C4-2B (cell line): ENCODE measurements around the gene TP53TG5.

Experiments
- H3K27ac ChIP-seq: fragments of 450-650 bp; 2 replicates; pipeline ENCODE4 v1.5.1; 2017
- ZFX ChIP-seq: fragments of 450-650 bp; IDR thresholded peaks from 2 replicates; pipeline ENCODE4 v1.6.1; 2017
- TF ChIP-seq, protein P1 (sequence below): fragments of 450-650 bp; conservative IDR thresholded peaks from 2 replicates; pipeline ENCODE4 v1.5.1; 2017; ENCODE audit warnings: mild to moderate bottlenecking

The TP53TG5 gene

GRCh38 chr20:45402946-45403345 lies 24.8 kb upstream of the TP53TG5 start:
- no peak overlapping the region for H3K27ac ChIP-seq
- TF ChIP-seq ZFX = no peak
- TF ChIP-seq, protein P1, sequence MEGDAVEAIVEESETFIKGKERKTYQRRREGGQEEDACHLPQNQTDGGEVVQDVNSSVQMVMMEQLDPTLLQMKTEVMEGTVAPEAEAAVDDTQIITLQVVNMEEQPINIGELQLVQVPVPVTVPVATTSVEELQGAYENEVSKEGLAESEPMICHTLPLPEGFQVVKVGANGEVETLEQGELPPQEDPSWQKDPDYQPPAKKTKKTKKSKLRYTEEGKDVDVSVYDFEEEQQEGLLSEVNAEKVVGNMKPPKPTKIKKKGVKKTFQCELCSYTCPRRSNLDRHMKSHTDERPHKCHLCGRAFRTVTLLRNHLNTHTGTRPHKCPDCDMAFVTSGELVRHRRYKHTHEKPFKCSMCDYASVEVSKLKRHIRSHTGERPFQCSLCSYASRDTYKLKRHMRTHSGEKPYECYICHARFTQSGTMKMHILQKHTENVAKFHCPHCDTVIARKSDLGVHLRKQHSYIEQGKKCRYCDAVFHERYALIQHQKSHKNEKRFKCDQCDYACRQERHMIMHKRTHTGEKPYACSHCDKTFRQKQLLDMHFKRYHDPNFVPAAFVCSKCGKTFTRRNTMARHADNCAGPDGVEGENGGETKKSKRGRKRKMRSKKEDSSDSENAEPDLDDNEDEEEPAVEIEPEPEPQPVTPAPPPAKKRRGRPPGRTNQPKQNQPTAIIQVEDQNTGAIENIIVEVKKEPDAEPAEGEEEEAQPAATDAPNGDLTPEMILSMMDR = no peak

DNA sequence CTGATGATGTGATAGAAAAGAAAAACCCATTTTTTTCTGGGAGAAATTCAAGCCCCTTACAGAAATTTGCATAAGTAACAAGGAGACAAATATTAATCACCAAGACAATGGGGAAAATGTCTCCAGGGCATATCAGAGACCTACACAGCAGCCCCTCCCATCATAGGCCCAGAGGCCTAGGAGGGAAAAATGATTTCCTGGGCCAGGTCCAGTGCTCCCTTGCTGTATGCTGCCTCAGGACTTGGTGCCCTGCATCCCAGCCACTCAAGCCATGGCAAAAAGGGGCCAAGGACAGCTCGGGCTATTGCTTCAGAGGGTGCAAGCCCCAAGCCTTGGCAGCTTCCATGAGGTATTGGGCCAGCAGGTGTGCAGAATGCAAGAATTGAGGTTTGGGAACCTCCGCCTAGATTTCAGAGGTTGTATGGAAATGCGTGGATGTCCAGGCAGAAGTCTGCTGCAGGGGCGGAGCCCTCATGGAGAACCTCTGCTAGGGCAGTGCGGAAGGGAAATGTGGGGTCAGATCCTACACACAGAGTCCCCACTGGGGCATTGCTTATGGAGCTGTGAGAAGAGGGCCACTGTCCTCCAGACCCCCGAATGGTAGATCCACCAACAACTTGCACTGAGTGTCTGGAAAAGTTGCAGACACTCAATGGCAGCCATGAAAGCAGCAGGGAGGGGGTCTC lies 22.4 kb upstream of the TP53TG5 start:
- H3K27ac ChIP-seq = no peak overlapping the region
- TF ChIP-seq ZFX = no peak
- TF ChIP-seq, protein P1 = no peak

GRCh38 chr20:45399018-45399417 lies 20.9 kb upstream of the TP53TG5 start:
- H3K27ac ChIP-seq = no peak overlapping the region
- TF ChIP-seq, protein P1 = no peak
- TF ChIP-seq ZFX = no peak

DNA sequence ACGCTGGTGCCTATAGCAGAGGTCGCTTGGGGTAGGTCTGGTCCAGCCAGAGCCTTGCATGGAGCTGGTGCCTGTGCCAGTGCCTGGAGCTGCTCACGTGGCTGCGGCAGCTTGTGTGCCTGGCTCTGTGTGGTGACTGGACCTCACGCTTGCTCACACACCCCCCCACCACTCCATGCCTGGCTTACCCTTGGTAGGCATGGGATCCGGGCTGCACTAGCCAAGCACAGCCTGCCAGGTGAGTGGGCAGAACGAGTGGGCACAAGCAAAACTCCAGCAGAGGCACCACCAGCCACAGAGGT lies 16.9 kb upstream of the TP53TG5 start:
- H3K27ac ChIP-seq = no peak overlapping the region
- TF ChIP-seq ZFX = no peak
- TF ChIP-seq, protein P1 = no peak

- H3K27ac ChIP-seq = no peak overlapping the region
- TF ChIP-seq ZFX = no peak
- TF ChIP-seq, protein P1 = no peak
Observed at GRCh38 chr20:45394221-45395113, 16.3 kb upstream of the TP53TG5 start.

DNA sequence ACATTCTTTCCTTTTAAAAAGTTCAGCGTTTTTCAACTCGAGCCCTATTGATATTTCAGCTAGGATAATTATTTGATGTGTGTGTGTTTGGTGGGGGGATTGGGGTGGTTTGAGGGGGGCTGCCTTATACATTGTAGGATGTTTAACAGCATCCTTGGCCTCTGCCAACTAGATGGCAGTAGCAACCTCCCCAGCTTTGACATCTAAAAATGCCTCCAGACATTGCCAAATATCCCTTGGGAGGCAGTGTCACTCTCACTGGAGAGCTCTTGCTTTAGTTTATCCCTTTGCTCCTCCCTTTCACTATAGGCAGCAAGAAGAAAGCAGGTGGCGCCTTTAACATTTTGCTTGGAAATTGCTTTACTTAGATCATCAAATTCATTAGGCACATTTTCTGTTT lies 14.6 kb upstream of the TP53TG5 start:
- no peak overlapping the region for H3K27ac ChIP-seq
- no peak for TF ChIP-seq ZFX
- TF ChIP-seq, protein P1 = peak; percentile 15

DNA sequence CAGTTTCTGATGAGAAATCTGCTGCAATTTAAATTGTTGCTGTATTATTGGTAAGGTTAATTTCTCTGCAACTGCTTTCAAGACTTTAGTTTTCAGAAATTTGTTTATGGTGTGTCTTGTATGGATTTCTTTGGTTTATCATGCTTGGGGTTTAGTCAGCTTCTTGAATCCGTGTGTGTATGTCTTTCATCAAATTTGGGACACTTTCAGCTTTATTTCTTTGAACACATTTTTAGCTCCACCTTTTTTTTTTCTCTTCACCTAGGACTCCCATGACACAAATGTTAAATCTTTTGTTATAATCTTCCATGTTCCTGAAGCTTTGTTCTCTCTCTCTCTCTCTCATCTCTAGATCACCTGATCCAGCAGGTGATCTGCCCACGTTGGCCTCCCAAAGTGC lies 13.4 kb upstream of the TP53TG5 start:
- TF ChIP-seq ZFX = no peak
- TF ChIP-seq, protein P1 = no peak
- H3K27ac ChIP-seq = no peak overlapping the region
